HepG2 (cell line): ENCODE data around the gene PODN. TPM values are rescaled to one million over a fixed set of nuclear protein-coding genes. Genes with fewer than 3 reads are reported as not detected.

ENCODE experiments used
- ARID4A ChIP-seq: sonication (generic); formaldehyde crosslinking; IDR thresholded peaks from 2 replicates; pipeline ENCODE4 v1.5.0; 2020; ENCODE audit warnings: mild to moderate bottlenecking, missing genetic modification reagents, borderline replicate concordance
- BCL6 ChIP-seq: IDR thresholded peaks from 2 replicates; pipeline ENCODE4 v1.6.1; 2016; ENCODE audit warnings: missing genetic modification reagents, missing compliant biosample characterization
- E2F1 ChIP-seq: sonication (generic); formaldehyde crosslinking; IDR thresholded peaks from 2 replicates; pipeline ENCODE4 v1.5.0; 2020; ENCODE audit warnings: missing genetic modification reagents
- MAX ChIP-seq: IDR thresholded peaks from 2 replicates; pipeline ENCODE4 v1.6.1; 2012; ENCODE audit warnings: inconsistent platforms
- MLX ChIP-seq: IDR thresholded peaks from 2 replicates; pipeline ENCODE4 v1.6.1; 2016
- NBN ChIP-seq: fragments of 450-650 bp; conservative IDR thresholded peaks from 2 replicates; pipeline ENCODE4 v1.6.1; 2017
- THAP9 ChIP-seq: sonication (generic); formaldehyde crosslinking; IDR thresholded peaks from 2 replicates; pipeline ENCODE4; 2020; ENCODE audit warnings: missing genetic modification reagents, mild to moderate bottlenecking, borderline replicate concordance
- ZBTB7B ChIP-seq: sonication (generic); formaldehyde crosslinking; IDR thresholded peaks from 2 replicates; pipeline ENCODE4 v1.4.0; 2020; ENCODE audit warnings: missing genetic modification reagents
- ZFP91 ChIP-seq: sonication (generic); formaldehyde crosslinking; IDR thresholded peaks from 2 replicates; pipeline ENCODE4 v1.9.0; 2022; ENCODE audit warnings: missing genetic modification reagents, mild to moderate bottlenecking, borderline replicate concordance
- ZNF709 ChIP-seq: sonication (generic); formaldehyde crosslinking; IDR thresholded peaks from 2 replicates; pipeline ENCODE4 v1.5.0; 2020; ENCODE audit warnings: mild to moderate bottlenecking, missing genetic modification reagents
- ZNF790 ChIP-seq: sonication (generic); formaldehyde crosslinking; IDR thresholded peaks from 2 replicates; pipeline ENCODE4 v1.8.0; 2022; ENCODE audit warnings: missing genetic modification reagents, mild to moderate bottlenecking, borderline replicate concordance
- polyA plus RNA-seq, 8 experiments: library from polyadenylated mRNA; depleted of rRNA in 3 of 8; stranded (reverse) in 7 of 8; unstranded in 1 of 8; fragments of >200 nt; fragmentation: Illumina TruSeq in 4 of 8; extraction: Trizol in 4 of 8; gene quantifications; 2 replicates each; pipeline versions ENCODE4 v1.2.1 to v1.2.3, GENCODE V29; 2011 to 2016; ENCODE audit warnings: low read depth in 4 of 8, missing spikeins in 1 of 8, mixed read lengths in 1 of 8; ENCODE audit not compliant: insufficient read depth in 1 of 8
- total RNA-seq, 5 experiments: library from RNA; depleted of rRNA; stranded (reverse); fragments of >200 nt; fragmentation: Illumina TruSeq; extraction: Trizol; gene quantifications; 2 replicates each; pipeline ENCODE4 v1.2.3, GENCODE V29; 2016; ENCODE audit warnings: low read depth in 1 of 5

PODN gene
- total and polyA plus RNA-seq, 2 of the 13 experiments (the other 11 are each of a cell fraction or from before 2014, with no cell fraction given), result 0.13 TPM; not detected in 1

- TF ChIP-seq ARID4A (CRISPR knock-in tag) (peak; percentile 27; the same call in 1 of the 2 replicates), MAX (no peak), NBN (no peak), ZFP91 (CRISPR knock-in tag) (peak; percentile 33; the same call in 1 of the 2 replicates), MLX (CRISPR knock-in tag) (0 out of 2 replicates have a peak, but pooled peaks have one; percentile 41), ZNF790 (CRISPR knock-in tag) (no peak), THAP9 (CRISPR knock-in tag) (peak; percentile 17; the same call in 1 of the 2 replicates), ZBTB7B (CRISPR knock-in tag) (0 out of 2 replicates have a peak, but pooled peaks have one; percentile 31), BCL6 (0 out of 2 replicates have a peak, but pooled peaks have one; percentile 9), ZNF709 (0 out of 2 replicates have a peak, but pooled peaks have one; percentile 68), E2F1 (0 out of 2 replicates have a peak, but pooled peaks have one; percentile 23)
Measured at GRCh38 chr1:53130878-53131589, 69.0 kb downstream of the PODN start (continued).
